AG09309 (cell line): ENCODE data around the gene TH.

Experiments used
- DNase-seq: peaks from one replicate; pipeline ENCODE4 v3.0.0-alpha.2; 2010; ENCODE audit warnings: low read depth
- H3K4me3 ChIP-seq: 2 replicates; pipeline ENCODE4 v1.5.1; 2011; ENCODE audit warnings: mild to moderate bottlenecking, low read depth, low read length, moderate library complexity; ENCODE audit not compliant: control insufficient read depth
- TF ChIP-seq, protein P1 (sequence below): IDR thresholded peaks from 2 replicates; pipeline ENCODE4 v1.5.1; 2011; ENCODE audit warnings: mild to moderate bottlenecking, low read depth, low read length, inconsistent platforms; ENCODE audit not compliant: insufficient read depth, control insufficient read depth; ENCODE audit errors: missing control alignments

TH gene

DNA sequence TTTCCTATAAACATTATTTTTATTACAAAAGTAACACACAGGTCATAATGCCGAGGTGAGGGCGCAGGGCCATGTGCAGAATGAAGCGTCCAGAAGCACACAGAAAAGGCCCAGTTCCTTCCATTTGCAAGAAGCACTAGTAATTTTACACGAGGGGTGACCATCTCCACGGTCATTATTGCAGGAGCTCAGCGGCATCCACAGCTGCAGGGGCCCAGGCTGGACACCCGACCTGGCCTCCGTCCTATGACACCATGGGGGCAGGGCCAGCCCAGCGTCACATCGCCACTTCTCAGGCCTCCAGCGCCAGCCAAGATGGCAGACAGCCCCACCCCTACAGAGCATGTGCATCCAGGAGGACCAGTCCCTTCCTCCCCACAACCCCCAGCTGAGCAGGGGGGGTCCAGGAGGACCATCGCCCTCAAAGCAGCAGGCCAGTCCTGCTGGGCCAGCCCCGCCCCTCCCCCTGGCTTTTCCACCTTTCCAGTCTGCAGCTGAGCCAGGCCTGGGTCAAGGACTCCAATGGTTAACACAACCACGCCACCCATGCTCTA lies 35.9 kb downstream of the TH start:
- TF ChIP-seq, protein P1, sequence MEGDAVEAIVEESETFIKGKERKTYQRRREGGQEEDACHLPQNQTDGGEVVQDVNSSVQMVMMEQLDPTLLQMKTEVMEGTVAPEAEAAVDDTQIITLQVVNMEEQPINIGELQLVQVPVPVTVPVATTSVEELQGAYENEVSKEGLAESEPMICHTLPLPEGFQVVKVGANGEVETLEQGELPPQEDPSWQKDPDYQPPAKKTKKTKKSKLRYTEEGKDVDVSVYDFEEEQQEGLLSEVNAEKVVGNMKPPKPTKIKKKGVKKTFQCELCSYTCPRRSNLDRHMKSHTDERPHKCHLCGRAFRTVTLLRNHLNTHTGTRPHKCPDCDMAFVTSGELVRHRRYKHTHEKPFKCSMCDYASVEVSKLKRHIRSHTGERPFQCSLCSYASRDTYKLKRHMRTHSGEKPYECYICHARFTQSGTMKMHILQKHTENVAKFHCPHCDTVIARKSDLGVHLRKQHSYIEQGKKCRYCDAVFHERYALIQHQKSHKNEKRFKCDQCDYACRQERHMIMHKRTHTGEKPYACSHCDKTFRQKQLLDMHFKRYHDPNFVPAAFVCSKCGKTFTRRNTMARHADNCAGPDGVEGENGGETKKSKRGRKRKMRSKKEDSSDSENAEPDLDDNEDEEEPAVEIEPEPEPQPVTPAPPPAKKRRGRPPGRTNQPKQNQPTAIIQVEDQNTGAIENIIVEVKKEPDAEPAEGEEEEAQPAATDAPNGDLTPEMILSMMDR: no peak
- no peak for DNase-seq
- H3K4me3 ChIP-seq: no peak overlapping the region

DNA sequence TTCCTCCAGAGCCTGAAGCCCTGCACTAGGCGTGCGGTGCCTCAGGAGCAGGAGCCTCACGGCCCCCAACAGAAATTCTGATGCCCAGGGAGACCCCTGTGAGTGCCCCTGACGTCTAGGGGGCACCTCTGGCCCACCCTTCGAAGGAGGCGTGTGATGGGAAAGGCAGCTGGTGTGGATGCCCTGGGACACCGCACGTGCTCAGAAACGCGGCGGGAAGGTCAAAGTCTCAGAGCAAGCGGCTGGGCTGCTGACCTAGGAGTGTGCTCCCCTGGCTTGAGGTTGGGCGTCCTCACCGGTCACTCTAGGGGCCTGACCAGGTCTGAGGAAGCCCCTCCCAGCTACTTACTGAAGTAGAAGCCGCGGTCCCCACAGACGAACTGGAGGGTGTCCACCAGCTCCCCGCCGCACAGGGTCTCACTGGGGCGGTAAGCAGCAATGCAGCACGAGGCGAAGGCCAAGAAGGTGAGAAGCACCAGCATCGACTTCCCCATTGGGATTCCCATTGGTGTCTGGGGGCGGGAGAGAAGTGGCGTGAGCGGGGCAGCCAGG lies 36.5 kb downstream of the TH start:
- no peak overlapping the region for H3K4me3 ChIP-seq
- DNase-seq: no peak

DNA sequence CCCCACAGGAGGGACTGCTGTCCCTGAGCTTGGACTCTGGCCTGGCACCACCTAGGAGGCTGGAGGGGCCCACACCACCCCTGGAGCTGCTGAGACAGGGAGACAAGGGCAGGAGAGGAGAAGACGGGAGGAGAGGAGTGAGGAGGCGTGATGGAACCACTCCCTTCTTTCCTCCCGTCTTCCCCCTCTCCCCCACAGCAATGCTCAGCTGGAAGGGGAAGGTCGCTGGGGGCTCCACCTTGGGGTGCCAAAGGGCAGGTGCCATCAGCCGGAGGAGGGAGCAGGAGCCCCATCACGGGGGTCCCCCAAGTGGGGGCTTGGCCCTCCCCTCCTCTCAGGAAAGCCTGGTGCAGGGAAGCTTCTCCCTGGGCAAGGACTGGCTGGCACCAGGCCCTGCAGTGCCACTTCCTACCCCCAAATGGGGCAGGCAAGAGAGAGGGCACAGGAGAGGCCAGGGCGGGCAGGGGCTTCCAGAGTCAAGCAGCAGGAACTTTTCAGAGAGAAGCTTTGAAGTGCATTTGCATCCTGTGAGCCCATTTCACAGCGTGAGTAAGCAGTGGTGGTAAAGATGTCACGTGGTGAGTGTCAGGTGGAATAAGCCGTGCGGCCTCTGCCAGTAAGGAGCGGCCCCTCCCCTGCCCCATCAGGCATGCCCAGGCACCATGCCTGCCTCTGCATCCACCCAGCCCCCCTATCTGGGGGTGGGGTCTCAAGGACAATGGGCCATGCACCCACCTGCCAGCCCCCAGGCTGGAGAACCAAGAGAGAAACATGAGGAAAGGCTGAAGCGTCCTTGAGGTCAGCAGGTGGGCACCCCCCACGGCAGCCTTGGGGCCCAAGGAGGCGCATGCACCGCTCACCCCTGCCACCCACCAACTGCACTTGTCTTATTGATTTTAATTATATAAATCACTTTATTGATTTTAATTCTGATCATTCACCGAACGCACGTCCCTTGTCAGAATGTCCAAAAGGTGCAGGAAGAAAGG lies 37.3 kb downstream of the TH start:
- TF ChIP-seq, protein P1: no peak
- no peak for DNase-seq
- no peak overlapping the region for H3K4me3 ChIP-seq

More for the DNA sequence above, 36.5 kb downstream of the TH start:
- TF ChIP-seq, protein P1: no peak

DNA sequence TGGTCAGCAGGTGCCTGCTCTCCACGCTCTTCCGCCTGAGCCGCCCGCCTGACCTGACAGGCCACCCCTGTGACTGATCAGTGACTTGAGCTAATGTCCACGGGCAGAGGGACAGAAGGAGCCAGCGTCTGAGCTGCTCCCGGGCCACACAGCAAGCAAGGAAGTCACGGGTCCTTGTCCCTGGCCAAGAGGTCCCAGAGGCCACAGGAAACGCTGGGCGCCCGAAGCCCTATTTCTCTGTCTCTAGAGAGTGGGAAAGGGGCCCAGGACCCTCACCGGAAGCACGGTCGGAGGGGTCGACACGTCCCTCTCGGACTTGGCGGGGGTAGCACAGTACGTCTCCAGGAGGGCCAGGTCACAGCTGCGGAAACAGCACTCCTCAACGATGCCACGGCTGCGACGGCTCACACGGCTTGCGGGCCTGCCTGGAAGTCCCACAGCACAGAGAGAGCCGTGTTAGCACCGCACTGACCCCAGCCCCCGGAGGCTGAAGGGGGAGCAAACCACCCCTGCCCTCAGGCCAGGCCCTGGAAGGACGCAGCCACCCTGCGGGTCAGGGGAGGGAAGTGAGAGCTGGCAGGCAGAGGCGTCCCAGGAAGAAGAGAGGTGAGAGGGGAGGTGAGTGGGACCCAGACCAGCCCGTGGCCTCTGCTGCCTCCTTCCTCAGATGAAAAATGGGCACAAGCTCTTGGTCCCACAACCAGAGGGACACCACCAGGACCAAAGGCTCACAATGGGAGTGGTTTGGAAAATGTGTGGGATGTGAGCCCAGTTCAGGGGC lies 38.2 kb downstream of the TH start:
- no peak overlapping the region for H3K4me3 ChIP-seq
- DNase-seq: no peak
- TF ChIP-seq, protein P1: no peak

DNA sequence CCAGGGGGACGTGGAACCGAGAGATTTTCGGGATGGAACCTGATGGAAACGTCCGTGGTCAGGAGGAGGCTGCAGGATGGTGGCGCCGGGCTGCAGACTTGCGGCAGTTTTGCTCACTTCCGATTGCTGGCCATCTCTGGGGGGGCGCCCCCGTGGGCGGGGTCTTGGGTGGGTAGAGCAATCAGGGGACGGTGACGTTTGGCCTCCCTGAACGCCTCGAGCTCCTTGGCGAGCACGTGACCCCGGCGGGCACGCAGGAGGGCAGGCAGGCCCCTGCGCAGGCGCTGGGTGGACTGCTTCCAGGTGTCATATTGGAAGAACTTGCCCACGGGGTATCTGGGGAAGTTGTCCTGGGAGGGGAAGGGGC lies 38.8 kb downstream of the TH start:
- H3K4me3 ChIP-seq: no peak overlapping the region
- no peak for DNase-seq
- TF ChIP-seq, protein P1: no peak

DNA sequence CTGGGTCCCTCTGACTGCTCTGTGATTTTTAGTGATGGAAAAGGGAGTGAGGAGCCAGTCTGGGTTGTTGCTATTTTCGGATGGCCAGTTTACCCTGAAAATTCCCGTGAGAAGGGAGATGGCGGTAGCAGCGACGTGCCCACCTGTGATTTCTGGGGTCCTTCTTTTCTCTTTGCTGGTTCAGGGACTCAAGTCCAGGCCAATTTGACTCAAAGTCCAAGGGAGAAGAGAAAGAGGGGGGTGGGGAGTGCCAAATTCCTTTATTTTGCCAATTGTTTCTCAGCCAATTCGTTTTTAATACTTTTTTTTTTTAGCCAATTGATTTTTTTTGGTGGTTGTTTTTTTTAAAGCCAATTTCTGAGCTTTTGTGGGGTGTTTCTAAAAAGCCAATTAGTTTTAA lies 39.4 kb downstream of the TH start:
- H3K4me3 ChIP-seq: no peak overlapping the region
- no peak for DNase-seq
- TF ChIP-seq, protein P1: no peak
